GM12891 (cell line): ENCODE data around the gene RNU1-4.
"Not testable (repeated sequence)": the region's sequence is repeated elsewhere in the genome, so short reads cannot be mapped to it uniquely, and the experiment has no call there.

Experiments used
- POLR2A ChIP-seq: IDR thresholded peaks from 2 replicates; pipeline ENCODE4 v1.6.1; 2011; ENCODE audit warnings: low read depth, low read length, control low read depth
- POLR2AphosphoS5 ChIP-seq: IDR thresholded peaks from 2 replicates; pipeline ENCODE4 v1.6.1; 2011; ENCODE audit warnings: low read depth, low read length, control low read depth

DNA sequence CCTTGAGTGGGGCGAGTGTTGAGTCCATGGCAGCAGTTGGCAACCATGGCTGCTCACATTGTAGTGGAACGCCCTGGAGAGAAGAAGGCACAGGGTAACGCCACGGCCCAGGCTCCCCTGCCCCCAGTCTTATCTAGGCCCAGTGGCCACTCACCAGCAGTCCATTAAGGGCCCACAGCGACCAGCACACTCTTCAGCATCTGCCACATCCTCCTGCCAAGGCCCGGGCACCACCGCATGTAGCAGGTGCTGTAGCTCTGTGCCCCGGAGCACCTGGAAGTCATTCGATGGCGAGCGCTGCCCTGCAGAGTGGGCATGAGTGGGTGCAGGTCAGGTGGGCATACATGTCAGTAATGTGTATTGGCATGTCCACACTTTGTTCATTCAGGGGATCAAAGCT is 20.5 kb downstream of the RNU1-4 start:
- not testable (repeated sequence) for TF ChIP-seq POLR2AphosphoS5, POLR2A
